ENCODE results near the gene ROS1.

Gene ROS1

GRCh38 chr6:117441824-117442264, 16.1 kb upstream of the ROS1 start:
- no peak for FAIRE-seq
- DNase-seq (ENCODE audit: low spot score) = no peak

GRCh38 chr6:117440706-117441525, 15.2 kb upstream of the ROS1 start:
- FAIRE-seq = no peak
- DNase-seq (ENCODE audit: low spot score) = peak; percentile 48

GRCh38 chr6:117432273-117432672, 6.5 kb upstream of the ROS1 start:
- DNase-seq (ENCODE audit: low spot score) = no peak
- FAIRE-seq = no peak

GRCh38 chr6:117423754-117424153, 2.0 kb downstream of the ROS1 start:
- FAIRE-seq (no peak), DNase-seq (ENCODE audit: low spot score) (no peak)

GRCh38 chr6:117418320-117418719, 7.4 kb downstream of the ROS1 start:
- no peak for DNase-seq (ENCODE audit: low spot score)
- no peak for FAIRE-seq

GRCh38 chr6:117417851-117418250, 7.9 kb downstream of the ROS1 start:
- FAIRE-seq = no peak
- no peak for DNase-seq (ENCODE audit: low spot score)

- FAIRE-seq (no peak), DNase-seq (ENCODE audit: low spot score) (peak; percentile 8)
Measured at GRCh38 chr6:117414770-117415169, 11.0 kb downstream of the ROS1 start.

GRCh38 chr6:117411474-117411873, 14.3 kb downstream of the ROS1 start:
- DNase-seq (ENCODE audit: low spot score) = no peak
- FAIRE-seq = no peak

GRCh38 chr6:117409863-117410262, 15.9 kb downstream of the ROS1 start:
- FAIRE-seq (no peak), DNase-seq (ENCODE audit: low spot score) (no peak)

- DNase-seq (ENCODE audit: low spot score) (no peak), FAIRE-seq (no peak)
Measured at GRCh38 chr6:117409420-117409819, 16.3 kb downstream of the ROS1 start.

GRCh38 chr6:117404548-117404947, 21.2 kb downstream of the ROS1 start:
- FAIRE-seq = no peak
- DNase-seq (ENCODE audit: low spot score) = no peak

GRCh38 chr6:117401799-117402198, 23.9 kb downstream of the ROS1 start:
- FAIRE-seq = no peak
- no peak for DNase-seq (ENCODE audit: low spot score)

GRCh38 chr6:117399924-117400323, 25.8 kb downstream of the ROS1 start:
- peak; percentile 12 for DNase-seq (ENCODE audit: low spot score)
- no peak for FAIRE-seq

- FAIRE-seq = no peak
- no peak for DNase-seq (ENCODE audit: low spot score)
Measured at GRCh38 chr6:117399126-117399525, 26.6 kb downstream of the ROS1 start.

- FAIRE-seq (no peak), DNase-seq (ENCODE audit: low spot score) (no peak)
Measured at GRCh38 chr6:117397536-117398227, 28.1 kb downstream of the ROS1 start.

- DNase-seq (ENCODE audit: low spot score) (no peak), FAIRE-seq (no peak)
Measured at GRCh38 chr6:117396228-117396627, 29.5 kb downstream of the ROS1 start.

GRCh38 chr6:117395164-117395563, 30.6 kb downstream of the ROS1 start:
- FAIRE-seq (no peak), DNase-seq (ENCODE audit: low spot score) (no peak)

- DNase-seq (ENCODE audit: low spot score) (no peak), FAIRE-seq (no peak)
Measured at GRCh38 chr6:117393045-117393444, 32.7 kb downstream of the ROS1 start.

GRCh38 chr6:117391874-117392583, 33.7 kb downstream of the ROS1 start:
- DNase-seq (ENCODE audit: low spot score) = no peak
- FAIRE-seq = no peak

GRCh38 chr6:117389227-117390057, 36.3 kb downstream of the ROS1 start:
- no peak for DNase-seq (ENCODE audit: low spot score)
- FAIRE-seq = no peak

- no peak for FAIRE-seq
- DNase-seq (ENCODE audit: low spot score) = no peak
Measured at GRCh38 chr6:117387454-117387974, 38.2 kb downstream of the ROS1 start.
